H1 (cell line): Measurements from ENCODE around the gene CEP350. TPM values are rescaled to one million over a fixed set of nuclear protein-coding genes. Genes with fewer than 3 reads are reported as not detected.

ENCODE experiments used
- CTCF ChIA-PET: fragments of 300-600 bp; sonication (Branson Sonifier 250); formaldehyde crosslinking; loops from one replicate; lab custom pipeline; 2021; ENCODE audit not compliant: partially characterized antibody; lab: Charles Lee
- POLR2A ChIA-PET: fragments of 300-600 bp; sonication (Branson Sonifier 250); formaldehyde crosslinking; loops from one replicate; lab custom pipeline; 2021; ENCODE audit warnings: inconsistent platforms; ENCODE audit not compliant: partially characterized antibody; lab: Charles Lee
- DNase-seq, 2 experiments: peaks; one replicate each; pipeline versions ENCODE4 v3.0.0 to v3.0.0-alpha.2; 2010 to 2022; ENCODE audit warnings: low spot score in 2 of 2, low read depth in 1 of 2, mixed read lengths in 1 of 2
- FAIRE-seq: peaks from 2 replicates; lab custom pipeline; 2011; peaks lifted over from hg19 to GRCh38; lab: Jason Lieb, UNC
- H2AFZ ChIP-seq: 2 replicates; pipeline ENCODE4 v1.8.1; 2012; ENCODE audit warnings: low read length, inconsistent platforms
- H2AK5ac ChIP-seq: 2 replicates; pipeline ENCODE4 v1.6.1; 2013; ENCODE audit warnings: low read depth, low read length
- H2BK120ac ChIP-seq: replicated peaks from 2 replicates; pipeline ENCODE3; 2013; ENCODE audit warnings: low read depth, low read length, inconsistent platforms
- H2BK12ac ChIP-seq: 2 replicates; pipeline ENCODE4 v1.6.1; 2013; ENCODE audit warnings: low read depth, low read length
- H2BK15ac ChIP-seq: 2 replicates; pipeline ENCODE4 v1.6.1; 2013; ENCODE audit warnings: low read length
- H2BK20ac ChIP-seq: 2 replicates; pipeline ENCODE4 v1.6.1; 2013; ENCODE audit warnings: low read length
- H2BK5ac ChIP-seq: 2 replicates; pipeline ENCODE4 v1.6.1; 2013; ENCODE audit warnings: low read depth, low read length
- H3K14ac ChIP-seq: 2 replicates; pipeline ENCODE4 v1.6.1; 2013; ENCODE audit warnings: inconsistent platforms; ENCODE audit not compliant: insufficient read length
- H3K18ac ChIP-seq: 2 replicates; pipeline ENCODE4 v1.6.1; 2013; ENCODE audit warnings: low read length; ENCODE audit errors: extremely low read depth
- H3K23ac ChIP-seq: 2 replicates; pipeline ENCODE4 v1.6.1; 2013; ENCODE audit warnings: inconsistent platforms; ENCODE audit not compliant: insufficient read length
- H3K23me2 ChIP-seq: 2 replicates; pipeline ENCODE4 v1.6.1; 2013; ENCODE audit warnings: low read depth, low read length
- H3K27ac ChIP-seq: 2 replicates; pipeline ENCODE4 v1.6.1; 2011; ENCODE audit warnings: low read depth, low read length, inconsistent platforms
- H3K27me3 ChIP-seq, 4 experiments: replicated peaks in 1 of 4; 1 replicate in 1 of 4; 2 replicates in 3 of 4; pipeline versions ENCODE4 v1.6.1 to v1.8.1; 2011 to 2013; ENCODE audit warnings: low read length in 3 of 4, mild to moderate bottlenecking in 3 of 4, inconsistent platforms in 2 of 4, mixed read lengths in 2 of 4, moderate library complexity in 1 of 4; ENCODE audit not compliant: control insufficient read depth in 3 of 4, insufficient read depth in 3 of 4; ENCODE audit errors: extremely low read depth in 1 of 4
- H3K36me3 ChIP-seq, 4 experiments: 2 replicates each; pipeline versions ENCODE4 v1.6.1 to v1.8.1; 2011 to 2013; ENCODE audit warnings: mild to moderate bottlenecking in 4 of 4, low read length in 3 of 4, moderate library complexity in 2 of 4, control low read depth in 1 of 4, inconsistent platforms in 1 of 4; ENCODE audit not compliant: insufficient read depth in 4 of 4, control insufficient read depth in 2 of 4
- H3K4ac ChIP-seq: replicated peaks from 2 replicates; pipeline ENCODE3; 2013; ENCODE audit warnings: low read length, low read depth, mixed read lengths, inconsistent platforms; ENCODE audit not compliant: insufficient read length
- H3K4me1 ChIP-seq, 4 experiments: replicated peaks in 1 of 4; 1 replicate in 1 of 4; 2 replicates in 3 of 4; pipeline versions ENCODE4 v1.6.1 to v1.8.1; 2011 to 2013; ENCODE audit warnings: low read length in 3 of 4, inconsistent platforms in 2 of 4, mixed read lengths in 1 of 4; ENCODE audit not compliant: insufficient read depth in 4 of 4, control insufficient read depth in 3 of 4
- H3K4me2 ChIP-seq, 2 experiments: 2 replicates each; pipeline versions ENCODE4 v1.6.1 to v1.8.1; 2011 to 2013; ENCODE audit warnings: low read depth in 2 of 2, low read length in 2 of 2, control low read depth in 1 of 2, inconsistent platforms in 1 of 2, mild to moderate bottlenecking in 1 of 2; ENCODE audit not compliant: insufficient read depth in 1 of 2
- H3K4me3 ChIP-seq, 4 experiments: fragments of 200-600, 300-600 bp in 1 of 4; sonication (generic), shearing (Covaris generic), sonication (Bioruptor Twin) in 1 of 4; 2 replicates each; pipeline versions ENCODE4 v1.5.1 to v1.8.1; 2011 to 2016; ENCODE audit warnings: low read length in 4 of 4, low read depth in 3 of 4, control low read depth in 2 of 4, inconsistent platforms in 2 of 4, mild to moderate bottlenecking in 2 of 4, mixed read lengths in 1 of 4, moderate library complexity in 1 of 4; ENCODE audit not compliant: insufficient read depth in 2 of 4; ENCODE audit errors: extremely low read depth in 1 of 4
- H3K56ac ChIP-seq: replicated peaks from 2 replicates; pipeline ENCODE3; 2013; ENCODE audit warnings: low read depth, mild to moderate bottlenecking, mixed read lengths, low read length, inconsistent platforms; ENCODE audit not compliant: insufficient read length
- H3K79me1 ChIP-seq: 2 replicates; pipeline ENCODE4 v1.6.1; 2013; ENCODE audit warnings: low read depth, low read length, control low read depth
- H3K79me2 ChIP-seq, 2 experiments: 2 replicates each; pipeline versions ENCODE4 v1.6.1 to v1.8.1; 2012 to 2013; ENCODE audit warnings: low read length in 2 of 2, mild to moderate bottlenecking in 2 of 2, inconsistent platforms in 1 of 2; ENCODE audit not compliant: insufficient read depth in 2 of 2, control insufficient read depth in 1 of 2
- H3K9ac ChIP-seq, 4 experiments: replicated peaks in 1 of 4; 1 replicate in 1 of 4; 2 replicates in 3 of 4; pipeline versions ENCODE4 v1.6.1 to v1.8.1; 2011 to 2013; ENCODE audit warnings: low read depth in 3 of 4, low read length in 3 of 4, control low read depth in 2 of 4, mild to moderate bottlenecking in 2 of 4, moderate library complexity in 2 of 4, inconsistent platforms in 1 of 4; ENCODE audit errors: extremely low read depth in 1 of 4
- H3K9me3 ChIP-seq, 2 experiments: 2 replicates each; pipeline versions ENCODE4 v1.6.1 to v1.8.1; 2012 to 2013; ENCODE audit warnings: mild to moderate bottlenecking in 2 of 2, moderate library complexity in 2 of 2, control low read depth in 1 of 2, inconsistent platforms in 1 of 2, low read depth in 1 of 2, low read length in 1 of 2, mixed read lengths in 1 of 2; ENCODE audit not compliant: insufficient read depth in 2 of 2
- H4K20me1 ChIP-seq, 2 experiments: replicated peaks in 1 of 2; 2 replicates each; pipeline versions ENCODE3 to v1.8.1; 2011 to 2013; ENCODE audit warnings: inconsistent platforms in 2 of 2, low read length in 2 of 2, mild to moderate bottlenecking in 1 of 2; ENCODE audit not compliant: insufficient read depth in 2 of 2, control insufficient read depth in 1 of 2
- H4K5ac ChIP-seq: 2 replicates; pipeline ENCODE4 v1.6.1; 2013; ENCODE audit warnings: low read length, low read depth, mixed read lengths, inconsistent platforms; ENCODE audit not compliant: insufficient read length
- H4K8ac ChIP-seq: 2 replicates; pipeline ENCODE4 v1.8.0; 2013; ENCODE audit warnings: mild to moderate bottlenecking, moderate library complexity, low read length, inconsistent platforms; ENCODE audit not compliant: insufficient read depth; ENCODE audit errors: extremely low read depth
- H4K91ac ChIP-seq: replicated peaks from 2 replicates; pipeline ENCODE3; 2013; ENCODE audit warnings: low read length, mixed read lengths, inconsistent platforms; ENCODE audit not compliant: insufficient read length
- CREB1 ChIP-seq: IDR thresholded peaks from 2 replicates; pipeline ENCODE4 v1.6.1; 2012; ENCODE audit warnings: inconsistent platforms
- EGR1 ChIP-seq: IDR thresholded peaks from 2 replicates; pipeline ENCODE4 v1.6.1; 2011; ENCODE audit warnings: low read depth, low read length, borderline replicate concordance
- FOSL1 ChIP-seq: IDR thresholded peaks from 2 replicates; pipeline ENCODE4 v1.6.1; 2011; ENCODE audit warnings: mild to moderate bottlenecking, low read depth, low read length, moderate library complexity; ENCODE audit not compliant: insufficient read depth
- GTF2F1 ChIP-seq: IDR thresholded peaks from 2 replicates; pipeline ENCODE4 v1.6.1; 2012; ENCODE audit warnings: low read depth, low read length, improper control_type of control experiment, borderline replicate concordance
- SIX5 ChIP-seq: IDR thresholded peaks from 2 replicates; pipeline ENCODE4 v1.6.1; 2011; ENCODE audit warnings: mild to moderate bottlenecking, low read depth, low read length
- SUZ12 ChIP-seq: fragments of 200-600 bp; sonication (generic); IDR thresholded peaks from 2 replicates; pipeline ENCODE4 v1.6.1; 2012; ENCODE audit warnings: mild to moderate bottlenecking, inconsistent platforms, low read length, moderate library complexity, mixed read lengths
- WGBS, 2 experiments: shearing (Covaris generic) in 1 of 2; methylation state at CpG; one replicate each; pipeline versions ENCODE4 v1.1.6 to v1.1.7; 2013 to 2015; ENCODE audit warnings: low lambda C conversion rate in 2 of 2, mixed read lengths in 2 of 2, inconsistent platforms in 1 of 2, low coverage in 1 of 2, missing lambda C conversion rate in 1 of 2; ENCODE audit not compliant: insufficient replicate concordance in 2 of 2, insufficient coverage in 1 of 2, insufficient read length in 1 of 2; ENCODE audit errors: extremely low coverage in 1 of 2, missing lambda C conversion rate in 1 of 2; 5-methylcytosine and 5-hydroxymethylcytosine counted together
- polyA plus RNA-seq, 7 experiments: library from polyadenylated mRNA; depleted of rRNA in 3 of 7; stranded (reverse) in 5 of 7; unstranded in 2 of 7; fragments of >200 nt in 5 of 7; fragments of 200-250 nt in 2 of 7; gene quantifications; 1 replicate in 5 of 7; 2 replicates in 1 of 7; 4 replicates in 1 of 7; pipeline versions ENCODE4 v1.2.1 to v1.2.3, GENCODE V29; 2011 to 2013; ENCODE audit warnings: missing spikeins in 2 of 7, mixed read lengths in 2 of 7
- total RNA-seq: library from RNA; stranded (reverse); fragmentation: NEBNext Ultra II Directional; extraction: Animal tissue kit (Norgen Biotek cat#: 25700); gene quantifications from 2 replicates; pipeline ENCODE4 v1.2.1, GENCODE V29; 2021

Gene CEP350
- total and polyA plus RNA-seq, 2 of the 8 experiments (the other 6 are each of a cell fraction or from before 2014, with no cell fraction given), result 5.6 to 39.4 TPM

DNA sequence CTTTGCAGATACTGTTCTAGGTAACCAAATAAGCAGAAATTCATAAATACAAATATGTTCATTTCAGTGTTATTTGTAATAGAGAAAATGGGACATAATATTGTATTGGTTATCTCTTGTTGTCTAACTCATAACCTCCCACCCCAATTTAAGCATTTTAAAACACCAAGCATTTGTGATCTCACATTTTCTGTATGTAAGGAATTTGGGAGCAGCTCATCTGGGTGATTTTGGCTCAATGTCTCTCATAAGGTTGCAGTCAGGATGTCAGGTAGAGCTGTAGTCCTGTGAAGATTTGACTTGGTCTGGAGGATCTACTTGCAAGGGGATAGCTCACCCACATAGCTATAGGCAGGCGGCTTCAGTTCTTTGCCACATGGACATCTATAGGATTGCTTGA lies 29.5 kb downstream of the CEP350 start:
- no peak overlapping the region for H3K4ac ChIP-seq
- H3K4me1 ChIP-seq, result no peaks in the 10 kb centered on the region
- H3K14ac ChIP-seq, result no peak overlapping the region
- no peak overlapping the region for H3K27ac ChIP-seq
- no peak overlapping the region for H3K4me2 ChIP-seq
- TF ChIP-seq SUZ12 (no peak), CREB1 (no peak), FOSL1 (no peak), SIX5 (no peak), EGR1 (no peak), GTF2F1 (no peak)
- DNase-seq (no peak), FAIRE-seq (no peak)
- no peak overlapping the region for H3K56ac ChIP-seq
- no peak overlapping the region for H4K5ac ChIP-seq
- H3K79me1 ChIP-seq, result no peaks in the 10 kb centered on the region
- no peak overlapping the region for H2BK20ac ChIP-seq
- H3K79me2 ChIP-seq, result peaks cover 0 to 47% of the 10 kb centered on the region in 2 experiments; a peak in 2 of 4 replicates
- H2AK5ac ChIP-seq, result no peak overlapping the region
- H3K27me3 ChIP-seq, result peaks cover 0 to 1% (median 0%) of the 10 kb centered on the region in 4 experiments; a peak in 1 of 7 replicates
- no peak overlapping the region for H4K8ac ChIP-seq
- ChIA-PET CTCF (interaction anchor here (1.2 kb wide), 1 partner anchor 10 kb away, joined by 3 read pairs; no protein-coding TSS in a partner anchor), POLR2A (no interaction called here)
- no peak overlapping the region for H3K18ac ChIP-seq
- WGBS, 2 experiments, result 85% methylated on average over 1 of the region's 1 CpG; no CpG with 5 or more reads in 1 of the 2 experiments
- no peak overlapping the region for H2AFZ ChIP-seq
- peaks cover 0 to 2% of the 10 kb centered on the region in 2 experiments for H4K20me1 ChIP-seq
- no peak overlapping the region for H3K23ac ChIP-seq
- no peak overlapping the region for H2BK12ac ChIP-seq
- no peaks in the 10 kb centered on the region for H3K23me2 ChIP-seq
- H4K91ac ChIP-seq, result no peak overlapping the region
- no peak overlapping the region for H3K9ac ChIP-seq
- H2BK15ac ChIP-seq, result no peak overlapping the region
- H2BK5ac ChIP-seq, result no peak overlapping the region
- H3K36me3 ChIP-seq, result no peaks in the 10 kb centered on the region
- no peak overlapping the region for H2BK120ac ChIP-seq
- H3K9me3 ChIP-seq, result no peaks in the 10 kb centered on the region
- no peak overlapping the region for H3K4me3 ChIP-seq
